ENCODE results near the gene ADAMTS12. TPM values are rescaled to one million over a fixed set of nuclear protein-coding genes. Genes with fewer than 3 reads are reported as not detected.

Gene ADAMTS12
- total and polyA plus RNA-seq, 2 of the 8 experiments (the other 6 are each of a cell fraction or from before 2014, with no cell fraction given), result 6.4 to 12.8 TPM

- ChIA-PET POLR2A (ENCODE audit: partially characterized antibody) (no interaction called here), CTCF (ENCODE audit: partially characterized antibody) (no interaction called here)
- TF ChIP-seq KDM5A (IDR thresholded peaks at IDR 0.05; ENCODE audit: low read length) (no peak), TBP (IDR thresholded peaks at IDR 0.05; ENCODE audit: low read depth, low read length) (no peak), NRF1 (IDR thresholded peaks at IDR 0.05; ENCODE audit: low read depth, low read length) (no peak), HDAC6 (IDR thresholded peaks at IDR 0.05; ENCODE audit: low read depth, low read length) (no peak), POLR2AphosphoS5 (IDR thresholded peaks at IDR 0.05; ENCODE audit: low read depth, low read length) (no peak), SIX5 (IDR thresholded peaks at IDR 0.05; ENCODE audit: low read depth, low read length) (no peak), CBX8 (IDR thresholded peaks at IDR 0.05; ENCODE audit: borderline replicate concordance, low read depth, low read length) (no peak), POU5F1 (IDR thresholded peaks at IDR 0.05; ENCODE audit: low read depth, low read length) (no peak), EZH2 (IDR thresholded peaks at IDR 0.05; ENCODE audit: low read depth, low read length, severe bottlenecking) (no peak), CBX5 (IDR thresholded peaks at IDR 0.05; ENCODE audit: low read depth, low read length) (no peak), SP2 (IDR thresholded peaks at IDR 0.05; ENCODE audit: low read length) (no peak), FOSL1 (IDR thresholded peaks at IDR 0.05; ENCODE audit: insufficient read depth, low read depth, low read length) (no peak)
- FAIRE-seq (no peak), DNase-seq (ENCODE audit: low read depth in 1 of 2, low spot score in 2 of 2) (no peak)
- H3K4me3 ChIP-seq (ENCODE audit: extremely low read depth in 1 of 4, insufficient read depth in 2 of 4, low read depth in 3 of 4, low read length in 4 of 4), result no peak overlapping the region
- H3K4me2 ChIP-seq (ENCODE audit: insufficient read depth in 1 of 2, low read depth in 2 of 2, low read length in 2 of 2), result no peak overlapping the region
- no peaks in the 10 kb centered on the region for H3K79me2 ChIP-seq (ENCODE audit: control insufficient read depth in 1 of 2, insufficient read depth in 2 of 2, low read length in 2 of 2)
- no peaks in the 10 kb centered on the region for H4K20me1 ChIP-seq (replicated peaks in 1 of 2; ENCODE audit: control insufficient read depth in 1 of 2, insufficient read depth in 2 of 2, low read length in 2 of 2)
- no peak overlapping the region for H2BK20ac ChIP-seq (ENCODE audit: low read length)
- no peaks in the 10 kb centered on the region for H3K27me3 ChIP-seq (replicated peaks in 1 of 4; ENCODE audit: control insufficient read depth in 3 of 4, extremely low read depth in 1 of 4, insufficient read depth in 3 of 4, low read length in 3 of 4)
- no peaks in the 10 kb centered on the region for H3K9me3 ChIP-seq (ENCODE audit: insufficient read depth in 2 of 2, low read depth in 1 of 2, low read length in 1 of 2)
- no peaks in the 10 kb centered on the region; a peak in 1 of 7 replicates for H3K4me1 ChIP-seq (replicated peaks in 1 of 4; ENCODE audit: control insufficient read depth in 3 of 4, insufficient read depth in 4 of 4, low read length in 3 of 4)
- H3K18ac ChIP-seq (ENCODE audit: extremely low read depth, low read length), result no peak overlapping the region
- no peak overlapping the region for H4K91ac ChIP-seq (replicated peaks; ENCODE audit: insufficient read length, low read length)
- no peak overlapping the region for H3K27ac ChIP-seq (ENCODE audit: low read depth, low read length)
- H2BK5ac ChIP-seq (ENCODE audit: low read depth, low read length), result no peak overlapping the region
- H3K56ac ChIP-seq (replicated peaks; ENCODE audit: insufficient read length, low read depth, low read length), result no peak overlapping the region
- H3K23ac ChIP-seq (ENCODE audit: insufficient read length), result no peak overlapping the region
- no peak overlapping the region for H2AK5ac ChIP-seq (ENCODE audit: low read depth, low read length)
- H4K5ac ChIP-seq (ENCODE audit: insufficient read length, low read depth, low read length), result no peak overlapping the region
- WGBS, 2 experiments (ENCODE audit: extremely low coverage in 1 of 2, insufficient coverage in 1 of 2, insufficient read length in 1 of 2, insufficient replicate concordance in 2 of 2, low coverage in 1 of 2, low lambda C conversion rate in 2 of 2, missing lambda C conversion rate in 1 of 2), result 92% methylated on average over 2 of the region's 2 CpGs; no CpG with 5 or more reads in 1 of the 2 experiments
- H3K4ac ChIP-seq (replicated peaks; ENCODE audit: insufficient read length, low read depth, low read length), result no peak overlapping the region
- H3K14ac ChIP-seq (ENCODE audit: insufficient read length), result no peak overlapping the region
- no peak overlapping the region for H2AFZ ChIP-seq (ENCODE audit: low read length)
- H2BK120ac ChIP-seq (replicated peaks; ENCODE audit: low read depth, low read length), result no peak overlapping the region
- H3K9ac ChIP-seq (replicated peaks in 1 of 4; ENCODE audit: extremely low read depth in 1 of 4, low read depth in 3 of 4, low read length in 3 of 4), result no peak overlapping the region
- no peaks in the 10 kb centered on the region for H3K23me2 ChIP-seq (ENCODE audit: low read depth, low read length)
- H3K79me1 ChIP-seq (ENCODE audit: low read depth, low read length), result no peaks in the 10 kb centered on the region
- H4K8ac ChIP-seq (ENCODE audit: extremely low read depth, insufficient read depth, low read length), result no peak overlapping the region
- no peak overlapping the region for H2BK12ac ChIP-seq (ENCODE audit: low read depth, low read length)
- peaks cover 0 to 3% (median 0%) of the 10 kb centered on the region in 4 experiments; a peak in 1 of 8 replicates for H3K36me3 ChIP-seq (ENCODE audit: control insufficient read depth in 2 of 4, insufficient read depth in 4 of 4, low read length in 3 of 4)
- H2BK15ac ChIP-seq (ENCODE audit: low read length), result no peak overlapping the region
These were observed 258.1 kb downstream of the ADAMTS12 start for GRCh38 chr5:33633699-33634098.

All from H1 (cell line).